Vein endothelial cell (primary cell): Measurements from ENCODE around the gene MEAK7. TPM values are rescaled to one million over a fixed set of nuclear protein-coding genes. Genes with fewer than 3 reads are reported as not detected.

Experiments
- total RNA-seq: library from RNA; depleted of rRNA; stranded (reverse); fragments of >200 nt; gene quantifications from 2 replicates; pipeline ENCODE4 v1.2.3, GENCODE V29; 2012

The MEAK7 gene
- 18.2 and 21.9 TPM in 2 replicates for total RNA-seq

DNA sequence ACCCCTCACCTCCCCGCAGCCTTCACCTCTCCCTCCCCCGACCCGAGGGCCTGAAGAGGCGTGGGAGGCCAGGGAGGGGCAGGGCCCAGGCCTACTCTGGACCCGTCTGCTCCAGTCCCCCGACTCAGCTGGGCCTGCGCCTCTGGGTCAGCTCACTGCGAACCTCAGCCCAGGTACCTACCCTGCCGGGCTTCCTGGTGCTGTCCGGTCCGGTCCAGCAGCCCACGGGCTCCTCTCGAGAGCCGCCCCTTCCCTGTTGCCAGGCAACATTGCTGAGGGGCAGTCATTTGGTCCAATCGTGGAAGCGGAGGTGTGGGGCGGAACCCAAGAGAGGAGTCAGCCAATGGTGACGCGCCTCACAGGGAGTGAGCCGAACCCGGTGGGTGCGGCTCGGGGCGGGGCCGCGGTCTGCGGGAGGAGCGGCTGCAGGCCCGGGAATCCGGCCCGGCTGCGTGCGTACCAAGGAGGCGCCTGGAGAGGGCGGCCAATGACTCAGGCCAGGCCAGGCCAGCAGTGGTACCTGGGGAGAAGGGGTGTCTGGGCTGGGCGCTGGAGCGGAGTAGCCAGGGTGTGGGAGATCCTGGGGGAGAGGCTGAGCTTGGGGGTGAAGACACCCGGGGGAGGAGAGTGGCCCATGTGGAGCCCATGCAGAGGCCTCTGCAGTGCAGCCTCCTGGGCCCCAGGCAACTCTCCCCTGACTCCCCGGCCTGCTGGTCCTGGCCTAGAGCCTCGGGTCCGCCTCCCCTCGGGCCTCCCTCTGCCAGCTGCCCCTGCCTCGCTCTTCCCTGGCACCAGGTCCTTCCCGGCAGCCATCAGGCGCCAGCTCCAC, at the start of gene MEAK7:
TSS of gene MEAK7 (minus strand) at position 240 of the 829 bp plus-strand sequence. CDS start 6,573 bp downstream, outside the sequence.

Other genes starting within 250 kb of the MEAK7 start
- not detected in 2 replicates for gene WFDC1, start 209.8 kb downstream of the MEAK7 start, total RNA-seq
- not detected in 2 replicates for gene ATP2C2, start 136.1 kb downstream of the MEAK7 start, total RNA-seq
- gene COTL1, start 113.4 kb upstream of the MEAK7 start, total RNA-seq = 224 and 273 TPM in 2 replicates
- gene KLHL36, start 143.9 kb upstream of the MEAK7 start, total RNA-seq = 49.9 and 64.7 TPM in 2 replicates
- 69.6 and 74.6 TPM in 2 replicates for gene USP10, start 195.3 kb upstream of the MEAK7 start, total RNA-seq